OCI-LY3 (cell line): Measurements from ENCODE around the gene PPIC.

Experiments used
- H2AFZ ChIP-seq: fragments of 200-600, 300-600 bp; shearing (Covaris generic); 2 replicates; pipeline ENCODE4 v1.6.0; 2014; ENCODE audit warnings: antibody characterized with exemption, low read depth, low read length
- H3K27ac ChIP-seq: fragments of 200-600, 300-600 bp; sonication (generic); 2 replicates; pipeline ENCODE4 v1.5.1; 2014; ENCODE audit warnings: mild to moderate bottlenecking, low read length, moderate library complexity, mixed read lengths
- H3K27me3 ChIP-seq: fragments of 200-600, 300-600 bp; sonication (generic); 2 replicates; pipeline ENCODE4 v1.6.1; 2014; ENCODE audit warnings: low read depth, low read length, mixed read lengths
- H3K36me3 ChIP-seq: fragments of 200-600, 300-600 bp; sonication (generic); replicated peaks from 2 replicates; pipeline ENCODE3; 2014; ENCODE audit warnings: low read depth, low read length, mixed read lengths
- H3K4me1 ChIP-seq: fragments of 300-600, 200-600 bp; sonication (generic); 2 replicates; pipeline ENCODE4 v1.6.1; 2014; ENCODE audit warnings: low read length, mixed read lengths
- H3K4me2 ChIP-seq: fragments of 200-600, 300-600 bp; sonication (generic); 2 replicates; pipeline ENCODE4 v1.6.1; 2014; ENCODE audit warnings: low read length, mixed read lengths
- H3K4me3 ChIP-seq: fragments of 300-600, 200-600 bp; sonication (generic); 2 replicates; pipeline ENCODE4 v1.5.1; 2014; ENCODE audit warnings: antibody characterized with exemption, mild to moderate bottlenecking, low read length, moderate library complexity
- H3K79me2 ChIP-seq: fragments of 300-600, 200-600 bp; shearing (Covaris generic); 2 replicates; pipeline ENCODE4 v1.6.1; 2014; ENCODE audit warnings: mild to moderate bottlenecking, low read length, mixed read lengths
- H3K9ac ChIP-seq: fragments of 300-600, 200-600 bp; shearing (Covaris generic); 2 replicates; pipeline ENCODE4 v1.6.0; 2014; ENCODE audit warnings: mild to moderate bottlenecking, low read length, moderate library complexity
- H3K9me3 ChIP-seq: fragments of 200-600, 300-600 bp; shearing (Covaris generic); 2 replicates; pipeline ENCODE4 v1.6.1; 2014; ENCODE audit warnings: low read length, mixed read lengths; ENCODE audit not compliant: insufficient read depth
- H4K20me1 ChIP-seq: fragments of 200-600, 300-600 bp; sonication (generic); 2 replicates; pipeline ENCODE4 v1.6.1; 2016; ENCODE audit warnings: low read length, mixed read lengths; ENCODE audit not compliant: insufficient read depth
- EZH2phosphoT487 ChIP-seq: fragments of 200-600 bp; shearing (Covaris generic); IDR thresholded peaks from 2 replicates; pipeline ENCODE4 v1.6.1; 2018; ENCODE audit warnings: antibody characterized with exemption, mixed run types, low read depth
- TF ChIP-seq, protein P1 (sequence below): fragments of 200-600, 300-600 bp; sonication (generic); IDR thresholded peaks from 2 replicates; pipeline ENCODE4 v1.5.1; 2014; ENCODE audit warnings: antibody characterized with exemption, low read length, low read depth

Gene PPIC

DNA sequence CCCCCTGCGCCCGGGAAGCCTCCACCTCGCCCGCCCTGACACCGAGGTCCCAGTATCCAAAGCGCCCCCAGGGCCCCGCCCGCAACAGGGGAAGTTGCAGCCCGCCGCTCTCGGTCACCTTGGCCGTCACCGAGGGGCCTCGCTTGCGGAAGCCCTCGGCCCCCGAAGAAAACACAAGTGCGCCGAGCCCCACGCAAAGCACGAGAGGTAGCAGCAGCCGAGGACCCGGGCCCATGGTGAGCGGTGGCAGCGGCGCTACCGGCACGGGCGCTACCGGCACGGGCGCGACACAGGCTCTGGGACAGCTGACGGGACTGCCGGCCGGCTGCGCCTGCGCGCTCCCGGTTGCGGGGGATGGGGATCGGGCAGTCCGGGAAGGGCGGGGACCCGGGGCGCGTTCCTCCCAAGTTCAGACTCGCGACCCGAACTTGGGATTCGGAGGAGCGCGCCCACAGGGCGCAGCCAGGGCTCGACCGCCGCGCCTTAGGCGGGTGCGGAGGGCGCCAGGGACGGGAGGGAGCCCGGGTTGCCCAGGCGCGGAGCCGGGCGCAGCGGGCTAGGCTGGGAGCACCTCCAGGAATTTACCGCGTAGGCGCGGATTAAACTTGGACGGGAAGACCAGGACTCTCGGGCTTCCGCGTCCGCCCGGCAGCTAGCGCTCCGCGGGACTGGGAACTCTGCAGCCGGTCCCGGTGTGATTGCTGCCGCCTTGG is at the start of gene PPIC:
TSS of gene PPIC (minus strand) at position 335 of the 713 bp plus-strand sequence. CDS start at position 235, 100 bp downstream.
- Histone ChIP-seq H3K79me2 (no peaks in the 10 kb centered on the region), H3K36me3 (no peaks in the 10 kb centered on the region), H2AFZ (peak within 1 kb of the TSS; percentile 83), H4K20me1 (no peaks in the 10 kb centered on the region), H3K9ac (peak within 1 kb of the TSS; percentile 69), H3K4me2 (peak within 1 kb of the TSS; percentile 99), H3K27ac (no peak within 1 kb of the TSS), H3K27me3 (no peaks in the 10 kb centered on the region), H3K4me3 (peak within 1 kb of the TSS; percentile 97), H3K4me1 (peaks cover 11% of the 10 kb centered on the region), H3K9me3 (no peaks in the 10 kb centered on the region)
- no peak for TF ChIP-seq EZH2phosphoT487
- TF ChIP-seq, protein P1, sequence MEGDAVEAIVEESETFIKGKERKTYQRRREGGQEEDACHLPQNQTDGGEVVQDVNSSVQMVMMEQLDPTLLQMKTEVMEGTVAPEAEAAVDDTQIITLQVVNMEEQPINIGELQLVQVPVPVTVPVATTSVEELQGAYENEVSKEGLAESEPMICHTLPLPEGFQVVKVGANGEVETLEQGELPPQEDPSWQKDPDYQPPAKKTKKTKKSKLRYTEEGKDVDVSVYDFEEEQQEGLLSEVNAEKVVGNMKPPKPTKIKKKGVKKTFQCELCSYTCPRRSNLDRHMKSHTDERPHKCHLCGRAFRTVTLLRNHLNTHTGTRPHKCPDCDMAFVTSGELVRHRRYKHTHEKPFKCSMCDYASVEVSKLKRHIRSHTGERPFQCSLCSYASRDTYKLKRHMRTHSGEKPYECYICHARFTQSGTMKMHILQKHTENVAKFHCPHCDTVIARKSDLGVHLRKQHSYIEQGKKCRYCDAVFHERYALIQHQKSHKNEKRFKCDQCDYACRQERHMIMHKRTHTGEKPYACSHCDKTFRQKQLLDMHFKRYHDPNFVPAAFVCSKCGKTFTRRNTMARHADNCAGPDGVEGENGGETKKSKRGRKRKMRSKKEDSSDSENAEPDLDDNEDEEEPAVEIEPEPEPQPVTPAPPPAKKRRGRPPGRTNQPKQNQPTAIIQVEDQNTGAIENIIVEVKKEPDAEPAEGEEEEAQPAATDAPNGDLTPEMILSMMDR, result no peak

DNA sequence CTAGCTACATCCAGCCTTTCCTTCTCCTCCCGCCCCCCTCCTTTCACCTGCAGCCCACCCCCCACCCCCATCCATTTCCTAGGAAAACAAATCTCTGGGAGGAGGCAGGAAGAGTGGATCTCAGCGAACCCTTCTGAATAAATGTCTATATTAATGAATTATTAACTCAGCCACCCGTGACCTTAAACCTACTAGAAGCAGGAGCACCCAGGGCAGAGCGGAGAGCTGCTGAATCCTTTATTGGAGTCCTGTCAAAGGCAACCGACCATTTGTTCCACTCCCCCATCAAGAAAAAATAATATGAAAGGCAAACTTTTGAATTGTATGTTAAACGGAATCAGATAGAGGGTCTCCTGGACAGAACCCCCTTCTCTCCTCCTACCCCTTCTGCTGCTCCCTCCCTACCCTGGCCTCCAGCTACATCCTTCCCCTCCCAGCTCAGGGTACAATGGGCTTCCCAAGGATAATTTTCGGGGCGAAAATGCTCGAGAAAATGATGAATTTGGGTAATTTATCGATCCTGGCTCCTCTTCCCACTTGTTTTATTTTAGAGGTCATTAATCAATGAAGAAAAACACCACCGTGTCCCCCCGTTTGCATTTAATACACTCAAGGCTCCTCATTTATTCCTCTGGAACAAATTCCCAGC is 49.2 kb upstream of the PPIC start:
- no peaks in the 10 kb centered on the region for H3K36me3 ChIP-seq
- no peak overlapping the region for H3K9ac ChIP-seq
- H3K4me3 ChIP-seq, result no peak overlapping the region
- H3K9me3 ChIP-seq, result no peaks in the 10 kb centered on the region
- H3K4me1 ChIP-seq, result no peaks in the 10 kb centered on the region
- no peak overlapping the region for H3K27ac ChIP-seq
- 0 out of 2 replicates have a peak, but pooled peaks cover 4% of the 10 kb centered on the region for H3K27me3 ChIP-seq
- no peak overlapping the region for H3K4me2 ChIP-seq
- TF ChIP-seq, protein P1, result no peak
- TF ChIP-seq EZH2phosphoT487, result no peak
- H3K79me2 ChIP-seq, result no peaks in the 10 kb centered on the region
- H4K20me1 ChIP-seq, result no peaks in the 10 kb centered on the region
- no peak overlapping the region for H2AFZ ChIP-seq

- Histone ChIP-seq H2AFZ (no peak overlapping the region), H3K27ac (no peak overlapping the region), H3K9ac (no peak overlapping the region), H4K20me1 (no peaks in the 10 kb centered on the region), H3K36me3 (no peaks in the 10 kb centered on the region), H3K4me1 (no peaks in the 10 kb centered on the region), H3K9me3 (no peaks in the 10 kb centered on the region), H3K4me2 (no peak overlapping the region), H3K4me3 (no peak overlapping the region), H3K27me3 (peaks cover 10% of the 10 kb centered on the region), H3K79me2 (no peaks in the 10 kb centered on the region)
- TF ChIP-seq EZH2phosphoT487, result no peak
- TF ChIP-seq, protein P1, result no peak
Observed at GRCh38 chr5:123084730-123085605, 48.4 kb upstream of the PPIC start.

GRCh38 chr5:123083298-123083697 is 46.8 kb upstream of the PPIC start:
- Histone ChIP-seq H3K4me2 (no peak overlapping the region), H3K9ac (no peak overlapping the region), H3K36me3 (no peaks in the 10 kb centered on the region), H3K27me3 (peaks cover 10% of the 10 kb centered on the region), H4K20me1 (no peaks in the 10 kb centered on the region), H3K9me3 (no peaks in the 10 kb centered on the region), H3K4me1 (no peaks in the 10 kb centered on the region), H3K27ac (no peak overlapping the region), H2AFZ (no peak overlapping the region), H3K79me2 (no peaks in the 10 kb centered on the region), H3K4me3 (no peak overlapping the region)
- TF ChIP-seq EZH2phosphoT487, result no peak
- TF ChIP-seq, protein P1, result no peak
